ENCODE results near the gene IFFO2.

Gene IFFO2

GRCh38 chr1:18954270-18955071, 2.0 kb downstream of the IFFO2 start:
- Histone ChIP-seq H3K9ac (ENCODE audit: low read length) (peak overlapping the region; percentile 43), H3K27me3 (ENCODE audit: insufficient read depth, low read length) (peaks cover 2% of the 10 kb centered on the region), H2BK5ac (ENCODE audit: low read depth, low read length, poor library complexity) (peak overlapping the region; percentile 2)

GRCh38 chr1:18953731-18954231, 2.7 kb downstream of the IFFO2 start:
- Histone ChIP-seq H2AK5ac (ENCODE audit: low read length) (no peak overlapping the region), H4K91ac (ENCODE audit: low read depth, low read length) (no peak overlapping the region), H3K79me2 (ENCODE audit: control insufficient read depth, insufficient read depth, low read length, poor library complexity) (peaks cover 19% of the 10 kb centered on the region), H3K18ac (ENCODE audit: low read length) (peak overlapping the region; percentile 28), H3K23ac (ENCODE audit: low read length) (no peak overlapping the region), H3K9me3 (ENCODE audit: insufficient read depth, low read depth, low read length) (peaks cover 5% of the 10 kb centered on the region), H3K27me3 (ENCODE audit: insufficient read depth, low read length) (peaks cover 2% of the 10 kb centered on the region), H3K27ac (ENCODE audit: low read depth, low read length) (no peak overlapping the region), H2BK120ac (ENCODE audit: insufficient read depth, low read length, poor library complexity) (no peak overlapping the region), H4K8ac (ENCODE audit: low read depth, low read length) (no peak overlapping the region), H3K79me1 (ENCODE audit: low read length) (peaks cover 32% of the 10 kb centered on the region), H3K4me3 (ENCODE audit: low read depth, low read length) (peak overlapping the region; percentile 20), H2BK5ac (ENCODE audit: low read depth, low read length, poor library complexity) (no peak overlapping the region), H2AFZ (ENCODE audit: insufficient read depth, low read length, poor library complexity) (no peak overlapping the region), H3K4me2 (ENCODE audit: low read length) (peak overlapping the region; percentile 78), H3K4me1 (ENCODE audit: control insufficient read depth in 1 of 2, insufficient read depth in 2 of 2, low read length in 2 of 2) (peaks cover 46% of the 10 kb centered on the region in 2 experiments), H3K4ac (ENCODE audit: low read depth, low read length) (peak overlapping the region; percentile 68), H3K9ac (ENCODE audit: low read length) (no peak overlapping the region), H3K36me3 (ENCODE audit: control insufficient read depth in 1 of 2, insufficient read depth in 2 of 2, low read length in 2 of 2) (peaks cover 0 to 5% of the 10 kb centered on the region in 2 experiments), H4K12ac (ENCODE audit: low read depth, low read length) (no peak overlapping the region), H2BK12ac (ENCODE audit: low read length) (no peak overlapping the region), H3K14ac (ENCODE audit: low read length) (peak overlapping the region; percentile 36)
- peak in 1 of 2 donors; percentile 41 for DNase-seq
- WGBS (ENCODE audit: extremely low coverage, insufficient coverage, insufficient read length), result no CpG with 5 or more reads among the region's 11 CpGs

More at GRCh38 chr1:18954270-18955071, 2.0 kb downstream of the IFFO2 start:
- H3K36me3 ChIP-seq (ENCODE audit: control insufficient read depth in 1 of 2, insufficient read depth in 2 of 2, low read length in 2 of 2), result peaks cover 0 to 5% of the 10 kb centered on the region in 2 experiments
- H2AK5ac ChIP-seq (ENCODE audit: low read length), result no peak overlapping the region
- H3K4me1 ChIP-seq (ENCODE audit: control insufficient read depth in 1 of 2, insufficient read depth in 2 of 2, low read length in 2 of 2), result peaks cover 39 to 40% of the 10 kb centered on the region in 2 experiments
- H4K8ac ChIP-seq (ENCODE audit: low read depth, low read length), result no peak overlapping the region
- H3K14ac ChIP-seq (ENCODE audit: low read length), result no peak overlapping the region
- H3K4me2 ChIP-seq (ENCODE audit: low read length), result peak overlapping the region; percentile 78
- H3K27ac ChIP-seq (ENCODE audit: low read depth, low read length), result peak overlapping the region; percentile 35
- peaks cover 16% of the 10 kb centered on the region for H3K79me2 ChIP-seq (ENCODE audit: control insufficient read depth, insufficient read depth, low read length, poor library complexity)
- H4K91ac ChIP-seq (ENCODE audit: low read depth, low read length), result no peak overlapping the region
- no peak overlapping the region for H2BK12ac ChIP-seq (ENCODE audit: low read length)
- WGBS (ENCODE audit: extremely low coverage, insufficient coverage, insufficient read length), result no CpG with 5 or more reads among the region's 7 CpGs
- no peak overlapping the region for H4K12ac ChIP-seq (ENCODE audit: low read depth, low read length)
- peaks cover 26% of the 10 kb centered on the region for H3K79me1 ChIP-seq (ENCODE audit: low read length)
- H3K4me3 ChIP-seq (ENCODE audit: low read depth, low read length), result peak overlapping the region; percentile 51
- DNase-seq, result no peak
- peak overlapping the region; percentile 76 for H3K4ac ChIP-seq (ENCODE audit: low read depth, low read length)
- peaks cover 5% of the 10 kb centered on the region for H3K9me3 ChIP-seq (ENCODE audit: insufficient read depth, low read depth, low read length)
- H3K18ac ChIP-seq (ENCODE audit: low read length), result peak overlapping the region; percentile 64
- no peak overlapping the region for H2AFZ ChIP-seq (ENCODE audit: insufficient read depth, low read length, poor library complexity)
- peak overlapping the region; percentile 21 for H2BK120ac ChIP-seq (ENCODE audit: insufficient read depth, low read length, poor library complexity)
- H3K23ac ChIP-seq (ENCODE audit: low read length), result no peak overlapping the region

GRCh38 chr1:18951818-18952391, 4.6 kb downstream of the IFFO2 start:
- DNase-seq, result peak; percentile 56 to 68

GRCh38 chr1:18951416-18951815, 5.1 kb downstream of the IFFO2 start:
- Histone ChIP-seq H3K23ac (ENCODE audit: low read length) (no peak overlapping the region), H3K79me2 (ENCODE audit: control insufficient read depth, insufficient read depth, low read length, poor library complexity) (peaks cover 22% of the 10 kb centered on the region), H3K4ac (ENCODE audit: low read depth, low read length) (no peak overlapping the region), H2AK5ac (ENCODE audit: low read length) (no peak overlapping the region), H3K14ac (ENCODE audit: low read length) (peak overlapping the region; percentile 6), H3K79me1 (ENCODE audit: low read length) (peaks cover 31% of the 10 kb centered on the region), H3K9me3 (ENCODE audit: insufficient read depth, low read depth, low read length) (peaks cover 5% of the 10 kb centered on the region), H2AFZ (ENCODE audit: insufficient read depth, low read length, poor library complexity) (no peak overlapping the region), H4K91ac (ENCODE audit: low read depth, low read length) (no peak overlapping the region), H3K4me1 (ENCODE audit: control insufficient read depth in 1 of 2, insufficient read depth in 2 of 2, low read length in 2 of 2) (peaks cover 48% of the 10 kb centered on the region in 2 experiments), H2BK120ac (ENCODE audit: insufficient read depth, low read length, poor library complexity) (no peak overlapping the region), H3K27ac (ENCODE audit: low read depth, low read length) (no peak overlapping the region), H3K36me3 (ENCODE audit: control insufficient read depth in 1 of 2, insufficient read depth in 2 of 2, low read length in 2 of 2) (peaks cover 0 to 5% of the 10 kb centered on the region in 2 experiments), H3K27me3 (ENCODE audit: insufficient read depth, low read length) (no peaks in the 10 kb centered on the region), H3K18ac (ENCODE audit: low read length) (peak overlapping the region; percentile 4), H3K4me2 (ENCODE audit: low read length) (no peak overlapping the region), H3K4me3 (ENCODE audit: low read depth, low read length) (no peak overlapping the region), H2BK12ac (ENCODE audit: low read length) (no peak overlapping the region), H4K8ac (ENCODE audit: low read depth, low read length) (no peak overlapping the region), H2BK5ac (ENCODE audit: low read depth, low read length, poor library complexity) (no peak overlapping the region), H4K12ac (ENCODE audit: low read depth, low read length) (no peak overlapping the region), H3K9ac (ENCODE audit: low read length) (no peak overlapping the region)
- no CpG with 5 or more reads among the region's 9 CpGs for WGBS (ENCODE audit: extremely low coverage, insufficient coverage, insufficient read length)
- DNase-seq, result no peak

More at GRCh38 chr1:18951818-18952391, 4.6 kb downstream of the IFFO2 start:
- no peak overlapping the region for H4K91ac ChIP-seq (ENCODE audit: low read depth, low read length)
- H2AFZ ChIP-seq (ENCODE audit: insufficient read depth, low read length, poor library complexity), result no peak overlapping the region
- peaks cover 46 to 48% of the 10 kb centered on the region in 2 experiments for H3K4me1 ChIP-seq (ENCODE audit: control insufficient read depth in 1 of 2, insufficient read depth in 2 of 2, low read length in 2 of 2)
- H2BK5ac ChIP-seq (ENCODE audit: low read depth, low read length, poor library complexity), result no peak overlapping the region
- no peak overlapping the region for H3K27ac ChIP-seq (ENCODE audit: low read depth, low read length)
- peaks cover 21% of the 10 kb centered on the region for H3K79me2 ChIP-seq (ENCODE audit: control insufficient read depth, insufficient read depth, low read length, poor library complexity)
- no peak overlapping the region for H2BK120ac ChIP-seq (ENCODE audit: insufficient read depth, low read length, poor library complexity)
- WGBS (ENCODE audit: extremely low coverage, insufficient coverage, insufficient read length), result no CpG with 5 or more reads among the region's 8 CpGs
- H2BK12ac ChIP-seq (ENCODE audit: low read length), result no peak overlapping the region
- no peaks in the 10 kb centered on the region for H3K27me3 ChIP-seq (ENCODE audit: insufficient read depth, low read length)
- peaks cover 0 to 5% of the 10 kb centered on the region in 2 experiments for H3K36me3 ChIP-seq (ENCODE audit: control insufficient read depth in 1 of 2, insufficient read depth in 2 of 2, low read length in 2 of 2)
- H3K4me2 ChIP-seq (ENCODE audit: low read length), result no peak overlapping the region
- no peak overlapping the region for H4K12ac ChIP-seq (ENCODE audit: low read depth, low read length)
- H3K4me3 ChIP-seq (ENCODE audit: low read depth, low read length), result no peak overlapping the region
- H3K18ac ChIP-seq (ENCODE audit: low read length), result no peak overlapping the region
- H4K8ac ChIP-seq (ENCODE audit: low read depth, low read length), result no peak overlapping the region
- H3K9ac ChIP-seq (ENCODE audit: low read length), result no peak overlapping the region
- H3K9me3 ChIP-seq (ENCODE audit: insufficient read depth, low read depth, low read length), result peaks cover 5% of the 10 kb centered on the region
- H3K23ac ChIP-seq (ENCODE audit: low read length), result no peak overlapping the region
- H3K4ac ChIP-seq (ENCODE audit: low read depth, low read length), result peak overlapping the region; percentile 64
- no peak overlapping the region for H3K14ac ChIP-seq (ENCODE audit: low read length)
- H2AK5ac ChIP-seq (ENCODE audit: low read length), result no peak overlapping the region
- H3K79me1 ChIP-seq (ENCODE audit: low read length), result peaks cover 32% of the 10 kb centered on the region

Measured in trophoblast cell (in vitro differentiated cells and primary cell).